Left lung (tissue), 10 donors: ENCODE measurements around the gene LAS1L. TPM values are rescaled to one million over a fixed set of nuclear protein-coding genes. Genes with fewer than 3 reads are reported as not detected.
"Not testable (repeated sequence)": the region's sequence is repeated elsewhere in the genome, so short reads cannot be mapped to it uniquely, and the experiment has no call there.

ENCODE experiments used
- ATAC-seq: fragments of 200-7000 bp; cut with Tn5 transposase; one replicate; pipeline ENCODE4 v1.9.1; 2020; ENCODE audit warnings: moderate library complexity
- DNase-seq, 4 donors: peaks; one replicate each; pipeline ENCODE4 v3.0.0-alpha.2; 2013 to 2020
- H3K27ac ChIP-seq, 2 donors: fragments of 200-600 bp; sonication (generic) in 1 of 2; one replicate each; pipeline versions ENCODE4 v1.5.0 to v1.8.0; 2020 to 2021
- H3K27me3 ChIP-seq, 2 donors: fragments of 200-600 bp; sonication (generic) in 1 of 2; one replicate each; pipeline versions ENCODE4 v1.5.0 to v1.8.0; 2020 to 2021
- H3K36me3 ChIP-seq, 2 donors: fragments of 200-600 bp; sonication (generic) in 1 of 2; one replicate each; pipeline versions ENCODE4 v1.5.0 to v1.8.0; 2020 to 2021
- H3K4me1 ChIP-seq, 2 donors: fragments of 200-600 bp; one replicate each; pipeline ENCODE4 v1.8.0; 2021
- H3K4me3 ChIP-seq, 2 donors: fragments of 200-600 bp; sonication (generic) in 1 of 2; one replicate each; pipeline versions ENCODE4 v1.5.0 to v1.8.0; 2020 to 2021; ENCODE audit warnings: mild to moderate bottlenecking in 1 of 2
- H3K9me3 ChIP-seq, 2 donors: fragments of 200-600 bp; sonication (generic) in 1 of 2; one replicate each; pipeline versions ENCODE4 v1.5.0 to v1.8.0; 2020 to 2021
- intact Hi-C, 2 donors: fragments of 100-400 bp; cut with DNase I; formaldehyde crosslinking; loops; one replicate each; pipeline versions ENCODE4 v1.11.2 to v1.14.2; 2022
- polyA plus RNA-seq, 6 donors: library from polyadenylated mRNA; unstranded; fragments of 120-200 nt; gene quantifications; one replicate each; pipeline ENCODE4 v1.2.1, GENCODE V29; 2013; ENCODE audit not compliant: insufficient read length in 6 of 6
- total RNA-seq, 2 donors: library from RNA; stranded (reverse); fragmentation: NEBNext Ultra II Directional; extraction: Animal tissue kit (Norgen Biotek cat#: 25700); gene quantifications; one replicate each; pipeline ENCODE4 v1.2.1, GENCODE V29; 2021
- TF ChIP-seq, protein P1 (sequence below), 2 donors: fragments of 200-600 bp; sonication (generic) in 1 of 2; IDR thresholded peaks; one replicate each; pipeline versions ENCODE4 v1.5.0 to v1.8.0; 2021; ENCODE audit warnings: antibody characterized with exemption in 2 of 2
- donor health status: DM: no; HTN: yes; CAD: no.
- donor health status: DM: no; HTN: no; CAD: no.

LAS1L gene
- total and polyA plus RNA-seq, 8 donors, result 19.6 to 43.9 (median 41.7) TPM

DNA sequence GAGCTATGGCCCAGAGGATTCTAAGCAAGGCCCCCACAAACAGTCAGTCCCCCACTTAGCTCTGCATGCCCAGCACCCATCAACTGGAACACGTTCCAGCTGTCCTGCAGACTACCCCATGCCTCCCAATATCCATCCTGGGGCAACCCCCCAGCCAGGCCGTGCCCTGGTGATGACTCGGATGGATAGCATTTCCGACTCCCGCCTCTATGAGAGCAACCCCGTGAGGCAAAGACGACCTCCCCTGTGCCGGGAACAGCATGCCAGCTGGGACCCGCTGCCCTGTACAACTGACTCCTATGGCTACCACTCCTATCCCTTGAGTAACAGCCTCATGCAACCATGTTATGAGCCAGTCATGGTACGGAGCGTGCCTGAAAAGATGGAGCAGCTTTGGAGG, 32.0 kb downstream of the LAS1L start:
- Histone ChIP-seq H3K9me3 (no peaks in the 10 kb centered on the region), H3K36me3 (peaks cover 0 to under 1% of the 10 kb centered on the region in 2 donors), H3K27ac (no peak overlapping the region), H3K4me1 (no peaks in the 10 kb centered on the region), H3K27me3 (no peaks in the 10 kb centered on the region), H3K4me3 (no peak overlapping the region)
- TF ChIP-seq, protein P1, sequence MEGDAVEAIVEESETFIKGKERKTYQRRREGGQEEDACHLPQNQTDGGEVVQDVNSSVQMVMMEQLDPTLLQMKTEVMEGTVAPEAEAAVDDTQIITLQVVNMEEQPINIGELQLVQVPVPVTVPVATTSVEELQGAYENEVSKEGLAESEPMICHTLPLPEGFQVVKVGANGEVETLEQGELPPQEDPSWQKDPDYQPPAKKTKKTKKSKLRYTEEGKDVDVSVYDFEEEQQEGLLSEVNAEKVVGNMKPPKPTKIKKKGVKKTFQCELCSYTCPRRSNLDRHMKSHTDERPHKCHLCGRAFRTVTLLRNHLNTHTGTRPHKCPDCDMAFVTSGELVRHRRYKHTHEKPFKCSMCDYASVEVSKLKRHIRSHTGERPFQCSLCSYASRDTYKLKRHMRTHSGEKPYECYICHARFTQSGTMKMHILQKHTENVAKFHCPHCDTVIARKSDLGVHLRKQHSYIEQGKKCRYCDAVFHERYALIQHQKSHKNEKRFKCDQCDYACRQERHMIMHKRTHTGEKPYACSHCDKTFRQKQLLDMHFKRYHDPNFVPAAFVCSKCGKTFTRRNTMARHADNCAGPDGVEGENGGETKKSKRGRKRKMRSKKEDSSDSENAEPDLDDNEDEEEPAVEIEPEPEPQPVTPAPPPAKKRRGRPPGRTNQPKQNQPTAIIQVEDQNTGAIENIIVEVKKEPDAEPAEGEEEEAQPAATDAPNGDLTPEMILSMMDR (IDR thresholded peaks at IDR 0.05), result no peak
- intact Hi-C loops, result no loop called here
- DNase-seq (no peak), ATAC-seq (no peak)

DNA sequence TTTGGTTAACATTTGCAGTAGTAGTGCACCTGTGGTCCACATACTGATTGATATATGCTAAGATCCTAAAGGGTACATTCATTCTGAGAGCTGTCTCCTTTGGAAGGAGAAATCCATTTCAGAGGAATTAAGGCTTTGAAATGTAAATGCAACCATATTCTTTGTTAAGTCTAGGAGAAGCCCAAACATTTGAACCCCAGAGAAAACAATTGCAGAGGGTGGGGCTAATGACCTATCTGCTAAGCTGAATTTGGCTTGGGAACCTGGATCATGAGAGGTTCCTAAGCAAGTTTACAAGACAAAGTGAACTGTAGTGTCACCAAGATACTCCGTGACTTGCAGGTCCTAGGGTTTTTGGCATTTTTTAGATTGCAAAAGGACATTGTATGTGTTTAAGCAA, 41.2 kb downstream of the LAS1L start:
- Histone ChIP-seq H3K27ac (no peak overlapping the region), H3K4me1 (no peaks in the 10 kb centered on the region), H3K27me3 (peaks cover 0 to 14% of the 10 kb centered on the region in 2 donors), H3K36me3 (no peaks in the 10 kb centered on the region), H3K9me3 (no peaks in the 10 kb centered on the region), H3K4me3 (no peak overlapping the region)
- intact Hi-C loops, result no loop called here
- TF ChIP-seq, protein P1 (IDR thresholded peaks at IDR 0.05), result no peak
- ATAC-seq (no peak), DNase-seq (no peak)

DNA sequence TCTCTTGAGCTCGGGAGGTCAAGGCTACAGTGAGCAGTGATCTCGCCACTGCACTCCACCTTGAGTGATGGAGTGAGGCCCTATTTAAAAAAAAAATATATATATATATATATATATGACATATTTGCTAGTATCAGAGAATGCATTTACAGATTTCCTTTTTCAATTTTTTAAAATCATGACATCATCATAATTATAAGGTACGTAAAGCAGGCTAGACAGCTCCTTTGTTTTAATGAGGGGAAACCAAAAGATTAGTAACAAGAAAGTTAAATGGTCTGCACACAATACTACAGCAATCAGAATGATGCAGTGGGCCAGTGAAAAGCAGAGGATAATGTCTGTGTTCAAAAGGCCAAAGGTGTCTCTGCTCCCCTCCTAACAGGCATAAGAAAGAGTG, 43.0 kb downstream of the LAS1L start:
- H3K4me3 ChIP-seq, result no peak overlapping the region
- H3K27me3 ChIP-seq, result peaks cover 0 to 14% of the 10 kb centered on the region in 2 donors
- H3K9me3 ChIP-seq, result no peaks in the 10 kb centered on the region
- intact Hi-C loops, result no loop called here
- ATAC-seq, result no peak
- H3K36me3 ChIP-seq, result no peaks in the 10 kb centered on the region
- H3K27ac ChIP-seq, result no peak overlapping the region
- no peak for DNase-seq
- no peaks in the 10 kb centered on the region for H3K4me1 ChIP-seq
- TF ChIP-seq, protein P1 (IDR thresholded peaks at IDR 0.05), result no peak

DNA sequence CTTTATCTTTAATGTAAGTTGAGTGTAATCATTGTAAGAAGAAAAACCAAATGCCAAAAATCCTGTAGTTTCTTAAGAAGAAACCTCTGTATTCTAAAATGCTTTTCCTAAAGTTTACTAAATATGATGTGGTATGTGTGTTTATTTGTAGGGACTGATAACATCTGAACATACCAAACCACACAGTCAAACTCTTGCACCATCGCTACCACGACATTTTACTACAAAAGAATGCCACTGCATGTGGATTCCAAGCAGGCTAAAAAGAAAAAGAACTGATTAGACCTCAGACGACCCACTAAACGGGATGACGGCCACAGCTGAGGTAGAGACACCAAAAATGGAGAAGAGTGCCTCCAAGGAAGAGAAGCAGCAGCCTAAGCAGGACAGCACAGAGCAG, 46.1 kb downstream of the LAS1L start:
- intact Hi-C loops, result no loop called here
- H3K27ac ChIP-seq, result no peak overlapping the region
- no peak overlapping the region for H3K4me3 ChIP-seq
- no peaks in the 10 kb centered on the region for H3K4me1 ChIP-seq
- peaks cover 0 to 4% of the 10 kb centered on the region in 2 donors for H3K27me3 ChIP-seq
- no peaks in the 10 kb centered on the region for H3K9me3 ChIP-seq
- no peak for ATAC-seq
- TF ChIP-seq, protein P1 (IDR thresholded peaks at IDR 0.05), result no peak
- DNase-seq, result no peak
- H3K36me3 ChIP-seq, result no peaks in the 10 kb centered on the region

DNA sequence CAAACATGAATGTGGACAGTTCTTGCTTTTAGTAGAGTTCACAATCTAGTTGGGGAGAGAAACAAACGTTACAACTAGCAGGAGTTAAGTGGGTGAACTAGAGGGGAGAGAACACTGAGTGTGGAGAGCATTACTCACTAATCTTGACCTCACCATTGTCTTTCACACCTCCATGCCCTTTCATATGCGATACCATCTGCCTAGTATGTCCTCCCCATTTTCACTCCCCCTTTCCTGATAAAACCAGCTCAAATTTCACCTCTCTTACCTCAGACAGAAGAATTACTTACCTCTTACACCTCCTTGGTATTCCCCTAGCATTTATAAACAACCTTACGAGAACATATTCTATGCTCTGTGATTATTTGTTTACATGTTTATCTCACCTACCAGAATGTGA, 53.6 kb downstream of the LAS1L start:
- intact Hi-C loops, result no loop called here
- Histone ChIP-seq H3K36me3 (no peaks in the 10 kb centered on the region), H3K4me1 (no peaks in the 10 kb centered on the region), H3K9me3 (no peaks in the 10 kb centered on the region), H3K27ac (no peak overlapping the region), H3K4me3 (no peak overlapping the region), H3K27me3 (no peaks in the 10 kb centered on the region)
- TF ChIP-seq, protein P1 (IDR thresholded peaks at IDR 0.05), result no peak
- no peak for DNase-seq
- ATAC-seq, result no peak

DNA sequence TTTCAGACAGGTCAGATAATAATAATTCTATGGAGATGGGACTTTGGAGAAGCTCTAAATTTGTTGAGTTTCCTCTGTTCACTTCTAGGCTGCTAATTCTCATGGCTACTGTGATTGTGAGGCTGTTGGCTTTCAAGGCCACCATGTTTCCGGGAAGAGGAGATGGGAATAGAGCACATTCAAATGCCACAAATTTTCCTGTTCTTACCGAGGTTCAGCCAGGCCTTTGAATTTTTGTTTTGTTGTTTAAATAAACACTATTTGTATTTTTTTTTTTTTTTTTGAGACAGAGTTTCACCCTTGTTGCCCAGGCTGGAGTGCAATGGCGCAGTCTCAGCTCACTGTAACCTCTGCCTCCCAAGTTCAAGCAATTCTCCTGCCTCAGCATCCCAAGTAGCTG, 55.5 kb downstream of the LAS1L start:
- intact Hi-C loops, H3K27me3 ChIP-seq, ATAC-seq: not testable (repeated sequence)

More for the DNA sequence above, 55.5 kb downstream of the LAS1L start:
- not testable (repeated sequence) for H3K9me3 ChIP-seq, H3K4me1 ChIP-seq, H3K36me3 ChIP-seq, H3K27ac ChIP-seq, H3K4me3 ChIP-seq, DNase-seq
